Calu3 (cell line): ENCODE measurements around the gene CSPG4. TPM values are rescaled to one million over a fixed set of nuclear protein-coding genes. Genes with fewer than 3 reads are reported as not detected.
"Not testable (repeated sequence)": the region's sequence is repeated elsewhere in the genome, so short reads cannot be mapped to it uniquely, and the experiment has no call there.

Source experiments
- BruUV-seq: library from RNA; stranded (reverse); fragments of 400-500 nt; replicated peaks from 2 replicates; lab custom pipeline; 2021; lab: Mats Ljungman, UMichigan
- CTCF ChIA-PET: fragments of 300-600 bp; sonication (Branson Sonifier 250); formaldehyde crosslinking; loops from one replicate; lab custom pipeline; 2022; ENCODE audit warnings: antibody characterized with exemption; lab: Charles Lee
- DNase-seq: peaks from one replicate; pipeline ENCODE4 v3.0.0; 2022
- H3K27ac Mint-ChIP-seq: one replicate; pipeline ENCODE4 v1.8.0; 2022; ENCODE audit warnings: mixed read lengths; ENCODE audit not compliant: unreplicated experiment
- H3K27me3 Mint-ChIP-seq: one replicate; pipeline ENCODE4 v1.8.0; 2022; ENCODE audit warnings: mixed read lengths; ENCODE audit not compliant: unreplicated experiment
- H3K36me3 Mint-ChIP-seq: one replicate; pipeline ENCODE4 v1.8.0; 2022; ENCODE audit warnings: mild to moderate bottlenecking, moderate library complexity, mixed read lengths; ENCODE audit not compliant: insufficient read depth, unreplicated experiment
- H3K4me1 Mint-ChIP-seq: one replicate; pipeline ENCODE4 v1.8.0; 2022; ENCODE audit warnings: mild to moderate bottlenecking, low read depth, mixed read lengths; ENCODE audit not compliant: unreplicated experiment
- H3K4me3 Mint-ChIP-seq: one replicate; pipeline ENCODE4 v1.8.0; 2022; ENCODE audit warnings: mild to moderate bottlenecking, low read depth, moderate library complexity, mixed read lengths; ENCODE audit not compliant: unreplicated experiment
- H3K9me3 Mint-ChIP-seq: one replicate; pipeline ENCODE4 v1.8.0; 2022; ENCODE audit warnings: low read depth, mixed read lengths; ENCODE audit not compliant: unreplicated experiment
- intact Hi-C: fragments of 100-400 bp; cut with micrococcal nuclease; formaldehyde crosslinking; loops from one replicate; pipeline ENCODE4 v1.10.0; 2022; ENCODE audit not compliant: unreplicated experiment
- total RNA-seq: library from RNA; stranded (reverse); gene quantifications from 2 replicates; pipeline ENCODE4 v1.2.3, GENCODE V29; 2022
- TF ChIP-seq, protein P1 (sequence below): fragments of 200-600 bp; IDR thresholded peaks from one replicate; pipeline ENCODE4 v1.8.0; 2022; ENCODE audit warnings: antibody characterized with exemption; ENCODE audit not compliant: unreplicated experiment

The CSPG4 gene
- total RNA-seq, 1 experiment from 2014 or later = not detected

DNA sequence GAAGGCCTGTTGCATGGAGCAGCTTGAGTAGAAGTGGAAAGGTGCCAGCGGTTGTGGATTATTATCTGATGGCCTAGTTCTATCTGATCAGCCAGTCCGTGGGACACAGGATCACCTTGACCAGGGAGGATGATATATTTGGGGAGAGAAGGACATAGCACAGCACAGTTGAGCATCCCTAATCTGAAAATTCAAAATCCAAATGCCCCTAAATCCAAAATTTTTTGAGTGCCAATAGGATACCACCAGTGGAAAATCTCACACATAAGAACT, 6.0 kb downstream of the CSPG4 start:
- Mint-ChIP-seq H3K4me3 (no peak overlapping the region), H3K27ac (no peak overlapping the region), H3K36me3 (no peaks in the 10 kb centered on the region), H3K4me1 (no peaks in the 10 kb centered on the region), H3K9me3 (no peaks in the 10 kb centered on the region), H3K27me3 (peaks cover 6% of the 10 kb centered on the region)
- no TSS peak for BruUV-seq
- DNase-seq = no peak
- CTCF ChIA-PET = no interaction called here
- intact Hi-C loops = no loop called here
- TF ChIP-seq, protein P1, sequence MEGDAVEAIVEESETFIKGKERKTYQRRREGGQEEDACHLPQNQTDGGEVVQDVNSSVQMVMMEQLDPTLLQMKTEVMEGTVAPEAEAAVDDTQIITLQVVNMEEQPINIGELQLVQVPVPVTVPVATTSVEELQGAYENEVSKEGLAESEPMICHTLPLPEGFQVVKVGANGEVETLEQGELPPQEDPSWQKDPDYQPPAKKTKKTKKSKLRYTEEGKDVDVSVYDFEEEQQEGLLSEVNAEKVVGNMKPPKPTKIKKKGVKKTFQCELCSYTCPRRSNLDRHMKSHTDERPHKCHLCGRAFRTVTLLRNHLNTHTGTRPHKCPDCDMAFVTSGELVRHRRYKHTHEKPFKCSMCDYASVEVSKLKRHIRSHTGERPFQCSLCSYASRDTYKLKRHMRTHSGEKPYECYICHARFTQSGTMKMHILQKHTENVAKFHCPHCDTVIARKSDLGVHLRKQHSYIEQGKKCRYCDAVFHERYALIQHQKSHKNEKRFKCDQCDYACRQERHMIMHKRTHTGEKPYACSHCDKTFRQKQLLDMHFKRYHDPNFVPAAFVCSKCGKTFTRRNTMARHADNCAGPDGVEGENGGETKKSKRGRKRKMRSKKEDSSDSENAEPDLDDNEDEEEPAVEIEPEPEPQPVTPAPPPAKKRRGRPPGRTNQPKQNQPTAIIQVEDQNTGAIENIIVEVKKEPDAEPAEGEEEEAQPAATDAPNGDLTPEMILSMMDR = no peak

DNA sequence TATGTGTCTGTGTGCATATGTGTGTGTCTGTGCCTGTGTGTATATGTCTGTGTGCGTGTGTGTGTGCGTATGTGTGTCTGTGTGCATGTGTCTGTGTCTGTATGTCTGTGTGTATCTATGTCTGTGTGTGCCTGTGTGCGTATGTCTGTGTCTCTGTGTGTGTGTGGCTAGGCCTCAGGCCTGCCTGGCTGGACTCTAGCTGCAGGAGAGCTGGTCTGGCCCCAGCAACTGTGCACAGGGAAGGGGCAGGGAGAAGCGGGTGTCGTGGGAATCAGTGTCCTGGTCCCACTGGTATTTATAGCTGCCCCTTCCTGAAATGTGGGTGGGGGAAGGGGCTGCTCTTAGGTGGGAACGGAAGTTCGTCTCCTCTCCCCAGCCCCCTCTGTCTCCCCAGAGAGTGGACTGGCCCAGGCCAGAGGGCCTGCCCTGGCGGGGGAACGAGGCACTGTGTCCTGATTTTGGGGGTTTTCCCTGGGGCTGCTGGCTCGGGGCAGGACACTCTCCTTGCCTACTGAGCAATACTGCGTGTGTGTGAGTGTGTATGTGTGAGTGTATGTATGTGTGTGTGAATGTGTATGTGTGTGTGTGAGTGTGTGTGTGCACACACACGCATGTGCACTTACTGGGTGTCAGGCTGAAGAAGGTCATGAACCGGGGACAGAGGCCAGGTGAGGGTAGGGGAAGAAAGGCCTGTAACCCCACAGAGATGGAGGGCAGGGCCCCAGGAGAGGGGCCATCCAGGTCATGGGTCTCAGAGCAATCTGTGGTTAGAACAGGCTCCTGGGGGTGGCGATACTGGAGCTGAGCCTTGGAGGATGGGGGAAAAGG, 6.6 kb downstream of the CSPG4 start:
- Mint-ChIP-seq H3K4me3 (no peak overlapping the region), H3K4me1 (no peaks in the 10 kb centered on the region), H3K27ac (no peak overlapping the region), H3K9me3 (no peaks in the 10 kb centered on the region), H3K27me3 (peaks cover under 1% of the 10 kb centered on the region), H3K36me3 (no peaks in the 10 kb centered on the region)
- no TSS peak for BruUV-seq
- intact Hi-C loops = no loop called here
- CTCF ChIA-PET = no interaction called here
- DNase-seq = no peak
- TF ChIP-seq, protein P1 = no peak

DNA sequence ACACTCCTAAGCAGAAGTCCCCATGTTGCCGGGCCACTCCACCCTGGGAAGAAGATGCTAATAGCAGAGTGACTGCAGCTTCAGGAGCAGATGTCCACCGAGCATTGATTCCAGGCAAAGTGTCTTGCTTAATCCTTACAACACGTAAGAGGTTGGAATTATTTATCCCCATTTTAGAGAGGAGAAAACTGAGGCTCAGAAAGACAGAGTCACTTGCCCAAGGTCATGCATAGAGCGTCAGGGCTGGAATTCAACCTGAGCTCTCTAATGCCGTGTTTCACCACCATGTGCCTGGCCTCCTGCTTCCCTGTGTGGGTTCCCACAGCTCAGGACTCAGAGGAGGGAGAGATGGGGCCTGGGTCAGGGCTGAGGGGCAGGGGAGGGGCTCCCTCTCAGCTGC, 7.3 kb downstream of the CSPG4 start:
- H3K9me3 Mint-ChIP-seq, CTCF ChIA-PET, BruUV-seq, H3K36me3 Mint-ChIP-seq, H3K27ac Mint-ChIP-seq, H3K4me1 Mint-ChIP-seq, intact Hi-C loops, DNase-seq, H3K4me3 Mint-ChIP-seq, H3K27me3 Mint-ChIP-seq: not testable (repeated sequence)

DNA sequence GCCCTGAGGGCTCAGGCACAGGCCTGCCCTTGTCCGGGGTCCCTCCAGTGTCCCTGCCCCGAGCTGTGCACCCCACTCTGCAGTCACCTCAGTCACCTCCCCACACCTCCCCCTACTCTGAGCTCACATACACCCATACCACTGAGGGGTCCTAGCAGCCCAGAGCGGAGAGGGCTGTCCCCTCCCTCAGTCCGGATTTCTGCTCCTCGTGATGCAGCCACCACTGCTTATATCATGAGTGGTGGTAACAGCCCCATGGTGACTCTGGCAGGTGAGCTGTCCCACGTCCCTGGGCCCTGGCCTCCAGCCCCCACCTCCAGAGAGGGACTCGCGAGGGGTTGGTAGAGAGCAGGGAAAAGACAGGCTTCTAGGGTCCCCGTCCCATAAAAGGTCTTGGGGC, 8.0 kb downstream of the CSPG4 start:
- no peaks in the 10 kb centered on the region for H3K4me1 Mint-ChIP-seq
- no peak overlapping the region for H3K27ac Mint-ChIP-seq
- CTCF ChIA-PET = interaction anchor here (0.5 kb wide), 1 partner anchor 321 kb away, joined by 5 read pairs; no protein-coding TSS in a partner anchor
- TF ChIP-seq, protein P1 = no peak
- no peaks in the 10 kb centered on the region for H3K9me3 Mint-ChIP-seq
- H3K36me3 Mint-ChIP-seq = no peaks in the 10 kb centered on the region
- DNase-seq = no peak
- peaks cover 4% of the 10 kb centered on the region for H3K27me3 Mint-ChIP-seq
- H3K4me3 Mint-ChIP-seq = no peak overlapping the region
- intact Hi-C loops = no loop called here
- no TSS peak for BruUV-seq

DNA sequence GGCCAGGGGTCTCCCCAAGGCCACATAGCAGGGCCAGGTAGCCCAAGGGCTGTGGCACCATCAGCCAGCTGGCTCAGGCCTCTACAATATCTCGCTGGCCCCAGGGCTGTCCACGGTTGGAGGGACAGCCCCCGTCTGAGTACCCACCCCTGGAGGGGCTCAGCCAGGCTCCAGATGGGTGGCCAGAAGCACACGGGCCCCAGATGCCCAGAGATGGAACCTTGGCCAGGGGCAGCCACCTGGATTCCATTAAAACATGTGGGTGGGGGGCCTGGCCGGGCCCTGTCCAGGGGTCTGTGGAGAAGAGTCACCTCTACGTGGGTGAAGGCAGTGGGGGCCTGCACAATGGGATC, 8.4 kb downstream of the CSPG4 start:
- Mint-ChIP-seq H3K9me3 (no peaks in the 10 kb centered on the region), H3K36me3 (no peaks in the 10 kb centered on the region), H3K4me1 (no peaks in the 10 kb centered on the region), H3K27ac (no peak overlapping the region), H3K4me3 (no peak overlapping the region), H3K27me3 (peaks cover 7% of the 10 kb centered on the region)
- TF ChIP-seq, protein P1 = no peak
- CTCF ChIA-PET = interaction anchor here (0.5 kb wide), 1 partner anchor 321 kb away, joined by 5 read pairs; no protein-coding TSS in a partner anchor
- BruUV-seq = no TSS peak
- no peak for DNase-seq
- intact Hi-C loops = no loop called here

DNA sequence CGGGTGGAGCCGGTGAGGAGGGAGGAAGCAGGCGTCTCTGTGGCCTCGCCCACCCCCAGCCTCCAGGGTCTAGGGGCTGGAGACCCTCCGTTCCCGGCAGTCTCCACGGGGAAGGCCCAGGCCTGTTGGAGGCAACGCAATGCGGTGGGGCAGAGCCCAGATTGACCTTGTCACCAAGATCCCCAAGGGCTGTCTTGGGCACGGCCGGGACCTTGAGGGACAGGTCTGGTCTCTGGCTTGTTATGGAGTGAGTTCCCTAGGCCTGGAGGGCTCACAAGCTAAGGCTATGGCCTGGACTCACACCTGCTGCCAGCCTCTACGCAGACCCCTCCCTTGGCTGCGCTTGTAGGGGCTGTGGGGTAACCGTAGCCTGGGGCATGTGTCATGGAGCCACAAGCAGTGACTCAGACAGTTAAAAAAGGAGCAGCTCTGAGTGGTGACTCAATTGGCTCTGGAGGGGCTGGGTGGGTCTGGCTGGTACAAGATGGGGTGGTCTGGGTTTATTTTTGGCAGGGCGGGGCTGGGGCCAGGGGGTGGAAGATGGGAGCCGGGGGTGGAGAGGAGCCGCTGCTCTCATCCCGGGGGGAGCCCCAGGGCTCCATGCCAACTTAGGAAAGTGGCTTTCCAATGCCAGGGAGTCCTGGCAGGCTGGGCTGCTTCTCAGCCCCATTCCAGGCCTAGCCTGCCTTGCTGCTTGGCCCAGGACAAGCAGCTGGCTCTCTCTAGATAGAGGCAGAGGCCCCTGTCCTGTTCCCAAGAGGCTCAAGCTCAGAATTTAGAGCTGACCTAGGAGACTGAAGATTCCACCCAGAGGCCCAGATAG, 9.0 kb downstream of the CSPG4 start:
- DNase-seq, intact Hi-C loops, H3K9me3 Mint-ChIP-seq, H3K4me1 Mint-ChIP-seq, H3K36me3 Mint-ChIP-seq, H3K4me3 Mint-ChIP-seq, BruUV-seq, H3K27ac Mint-ChIP-seq: not testable (repeated sequence)
- H3K27me3 Mint-ChIP-seq = peaks cover 12% of the 10 kb centered on the region
- CTCF ChIA-PET = interaction anchor here (0.5 kb wide), 1 partner anchor 320 kb away, joined by 5 read pairs; no protein-coding TSS in a partner anchor
